Muscle layer of colon (tissue), 2 donors: ENCODE results near the gene AGAP1.
"Not testable (repeated sequence)": the region's sequence is repeated elsewhere in the genome, so short reads cannot be mapped to it uniquely, and the experiment has no call there.

Experiments used
- H3K27ac ChIP-seq: one replicate; pipeline ENCODE4 v1.7.0; 2013; ENCODE audit warnings: low read depth, mild to moderate bottlenecking, low read length, moderate library complexity
- H3K27me3 ChIP-seq, 2 donors: one replicate each; pipeline ENCODE4 v1.7.0; 2013; ENCODE audit warnings: low read length in 2 of 2, mild to moderate bottlenecking in 2 of 2; ENCODE audit not compliant: insufficient read depth in 2 of 2, control insufficient read depth in 1 of 2
- H3K36me3 ChIP-seq: one replicate; pipeline ENCODE4 v1.7.0; 2013; ENCODE audit warnings: mild to moderate bottlenecking, low read length; ENCODE audit not compliant: insufficient read depth
- H3K4me1 ChIP-seq: one replicate; pipeline ENCODE4 v1.7.0; 2013; ENCODE audit warnings: mild to moderate bottlenecking, low read length; ENCODE audit not compliant: insufficient read depth
- H3K4me3 ChIP-seq, 2 donors: one replicate each; pipeline ENCODE4 v1.7.0; 2013; ENCODE audit warnings: low read length in 2 of 2, low read depth in 1 of 2, mild to moderate bottlenecking in 1 of 2, moderate library complexity in 1 of 2
- H3K9ac ChIP-seq: one replicate; pipeline ENCODE4 v1.7.0; 2013; ENCODE audit warnings: low read length
- H3K9me3 ChIP-seq: one replicate; pipeline ENCODE4 v1.7.0; 2013; ENCODE audit warnings: mild to moderate bottlenecking, low read length
- donor health status: abdominal sarcoma.
- donor health status: Adenocarcinoma of cecum.

AGAP1 gene

GRCh38 chr2:235947055-235947454 lies 453.2 kb downstream of the AGAP1 start:
- not testable (repeated sequence) for H3K27me3 ChIP-seq, H3K27ac ChIP-seq, H3K4me1 ChIP-seq, H3K9ac ChIP-seq, H3K4me3 ChIP-seq, H3K9me3 ChIP-seq, H3K36me3 ChIP-seq

DNA sequence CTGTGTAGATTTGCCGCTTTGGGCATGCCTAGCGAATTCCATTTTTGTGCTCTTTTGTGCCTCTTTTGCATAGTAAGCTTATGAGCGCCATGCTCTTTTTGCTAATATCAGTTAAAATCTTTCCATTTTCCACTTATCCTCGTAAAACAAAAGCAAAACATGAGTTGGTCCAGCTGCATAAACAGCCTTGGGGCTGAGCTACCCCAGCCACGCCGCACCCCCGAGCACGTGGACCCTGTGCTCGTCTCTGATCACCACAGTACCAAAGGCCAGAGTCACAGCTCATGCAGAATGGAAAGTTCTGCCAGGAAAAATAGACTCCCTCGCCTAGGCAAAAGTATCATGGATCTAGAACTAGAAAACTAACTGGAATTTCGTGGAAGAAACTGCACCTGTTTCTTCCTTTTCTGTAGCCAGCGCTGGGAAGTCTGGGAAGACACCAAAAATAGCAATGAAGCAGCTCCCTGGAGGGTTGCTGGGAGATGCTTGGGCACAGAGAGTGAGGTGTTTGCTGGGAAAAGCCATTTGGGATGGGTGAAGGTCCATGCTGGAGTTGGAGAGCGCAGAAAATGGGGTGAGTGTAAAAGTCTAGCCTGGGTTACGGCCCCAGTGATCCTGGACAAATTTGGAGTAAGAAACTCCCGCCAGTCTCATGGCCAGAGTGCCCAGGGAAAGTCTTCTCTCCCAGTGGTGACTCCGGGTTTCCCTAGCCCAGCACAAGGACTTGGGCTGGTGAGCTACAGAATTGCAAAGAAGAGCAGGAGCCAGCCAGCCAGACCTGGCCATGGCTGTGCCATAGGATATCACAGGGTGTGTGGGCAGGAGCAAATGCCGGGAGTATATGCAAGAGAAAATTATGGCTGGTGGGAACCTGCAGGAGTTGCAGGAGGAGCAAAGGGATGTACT lies 456.0 kb downstream of the AGAP1 start:
- Histone ChIP-seq H3K36me3 (peaks cover 8% of the 10 kb centered on the region), H3K9ac (no peak overlapping the region), H3K27ac (no peak overlapping the region)

GRCh38 chr2:235950473-235950809 lies 456.6 kb downstream of the AGAP1 start:
- Histone ChIP-seq H3K4me3 (no peak overlapping the region), H3K27ac (no peak overlapping the region), H3K9me3 (no peaks in the 10 kb centered on the region)

More for the DNA sequence above, 456.0 kb downstream of the AGAP1 start:
- H3K4me1 ChIP-seq: no peaks in the 10 kb centered on the region
- H3K27me3 ChIP-seq: no peaks in the 10 kb centered on the region
- no peak overlapping the region for H3K4me3 ChIP-seq
- no peaks in the 10 kb centered on the region for H3K9me3 ChIP-seq

DNA sequence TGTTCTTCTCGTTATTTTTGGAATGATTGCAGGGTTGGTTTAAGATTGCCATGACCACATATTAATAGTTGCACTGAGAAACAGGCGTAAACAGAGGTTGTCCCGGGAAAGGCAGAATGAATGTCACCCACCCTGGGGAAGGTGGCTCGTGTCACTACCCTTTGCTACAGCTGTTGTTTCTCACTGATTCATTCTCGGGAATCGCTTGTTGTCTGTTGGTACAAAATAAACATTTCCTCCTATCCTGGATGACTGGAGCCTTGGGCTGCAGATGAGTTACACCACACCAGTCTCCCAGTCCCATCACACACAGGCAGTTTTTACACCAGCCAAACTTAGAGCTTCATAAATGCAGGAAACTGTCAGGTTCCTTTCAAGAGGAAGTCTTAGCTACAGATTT lies 457.6 kb downstream of the AGAP1 start:
- Histone ChIP-seq H3K36me3 (peaks cover 8% of the 10 kb centered on the region), H3K27me3 (no peaks in the 10 kb centered on the region), H3K4me3 (no peak overlapping the region), H3K9me3 (no peaks in the 10 kb centered on the region), H3K9ac (no peak overlapping the region), H3K27ac (no peak overlapping the region), H3K4me1 (no peaks in the 10 kb centered on the region)

More at GRCh38 chr2:235950473-235950809, 456.6 kb downstream of the AGAP1 start:
- Histone ChIP-seq H3K36me3 (peaks cover 8% of the 10 kb centered on the region), H3K4me1 (no peaks in the 10 kb centered on the region), H3K9ac (no peak overlapping the region), H3K27me3 (no peaks in the 10 kb centered on the region)

DNA sequence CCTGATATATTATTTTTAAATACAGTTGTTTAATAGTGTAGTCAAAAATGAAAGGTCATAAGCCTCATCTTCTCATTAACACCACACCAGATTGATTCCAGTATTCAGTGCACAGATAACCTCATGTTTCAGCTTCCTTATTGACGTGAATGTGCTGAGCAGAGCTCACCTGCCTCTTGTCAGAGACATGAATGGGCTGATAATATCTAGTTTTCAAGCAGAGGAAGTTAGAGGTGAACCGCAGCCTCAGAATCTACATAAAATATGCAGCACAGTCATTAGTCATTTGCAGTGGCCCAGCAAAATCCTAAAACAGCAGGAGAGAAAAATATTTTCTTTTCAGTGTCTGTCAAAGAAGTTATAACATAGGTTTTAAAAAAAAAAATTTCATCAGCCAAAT lies 458.1 kb downstream of the AGAP1 start:
- no peaks in the 10 kb centered on the region for H3K4me1 ChIP-seq
- no peak overlapping the region for H3K27ac ChIP-seq

GRCh38 chr2:235952714-235953113 lies 458.9 kb downstream of the AGAP1 start:
- no peaks in the 10 kb centered on the region for H3K4me1 ChIP-seq
- H3K9ac ChIP-seq: no peak overlapping the region
- no peak overlapping the region for H3K4me3 ChIP-seq
- H3K9me3 ChIP-seq: no peaks in the 10 kb centered on the region
- peaks cover 8% of the 10 kb centered on the region for H3K36me3 ChIP-seq
- no peak overlapping the region for H3K27ac ChIP-seq
- no peaks in the 10 kb centered on the region for H3K27me3 ChIP-seq

More for the DNA sequence above, 458.1 kb downstream of the AGAP1 start:
- no peaks in the 10 kb centered on the region for H3K27me3 ChIP-seq
- no peak overlapping the region for H3K9ac ChIP-seq
- H3K9me3 ChIP-seq: no peaks in the 10 kb centered on the region
- no peak overlapping the region for H3K4me3 ChIP-seq
- peaks cover 8% of the 10 kb centered on the region for H3K36me3 ChIP-seq

DNA sequence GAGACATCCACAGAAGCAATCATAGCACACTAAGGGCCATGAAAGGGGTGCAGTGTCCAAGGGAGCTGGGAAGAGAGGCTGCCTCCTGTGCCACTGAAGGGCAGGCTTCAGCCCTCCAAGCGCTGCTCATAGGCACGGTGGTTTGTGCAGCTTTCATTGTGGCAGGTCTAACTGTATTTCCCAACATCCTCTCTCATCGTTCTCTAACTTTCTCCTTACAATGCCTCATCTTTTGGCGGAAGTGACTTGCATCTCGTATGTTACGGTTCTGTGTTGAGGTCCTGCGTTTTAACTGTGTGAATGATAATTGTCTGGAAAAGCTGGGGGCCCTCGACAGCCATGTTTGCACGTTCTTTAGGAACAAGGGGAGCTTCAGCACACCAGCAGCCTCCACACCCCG lies 460.4 kb downstream of the AGAP1 start:
- Histone ChIP-seq H3K9me3 (no peaks in the 10 kb centered on the region), H3K9ac (no peak overlapping the region), H3K27me3 (no peaks in the 10 kb centered on the region), H3K4me1 (no peaks in the 10 kb centered on the region), H3K27ac (no peak overlapping the region), H3K36me3 (peaks cover 8% of the 10 kb centered on the region), H3K4me3 (no peak overlapping the region)

DNA sequence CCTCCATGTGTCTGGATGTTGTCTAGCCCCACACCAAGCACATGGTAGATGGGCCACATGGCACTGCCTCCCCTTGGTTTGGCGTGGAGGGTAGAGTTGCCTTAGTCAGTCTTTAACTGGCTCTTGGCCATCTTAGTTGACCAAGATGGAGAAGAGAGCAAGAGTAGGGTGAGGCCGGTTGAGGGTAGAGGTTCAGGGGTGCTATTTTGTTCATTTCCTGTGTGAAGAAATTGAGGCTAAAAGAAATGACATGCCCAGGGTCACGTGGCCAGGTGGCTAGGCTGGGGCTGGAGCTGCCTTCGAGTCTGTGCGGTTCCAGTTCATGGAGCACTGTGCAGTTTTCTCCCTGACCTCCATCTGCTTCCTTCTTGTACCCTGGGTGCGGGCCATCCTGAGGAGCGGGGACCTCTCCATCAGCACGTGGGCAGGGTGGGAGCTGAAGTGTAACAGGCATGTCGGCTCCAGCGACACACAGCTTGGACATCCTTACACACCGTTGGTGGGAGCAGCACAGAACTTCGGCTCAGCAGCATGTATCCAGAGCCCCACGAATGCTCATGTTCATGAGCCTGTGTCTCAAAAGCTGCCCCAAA lies 461.1 kb downstream of the AGAP1 start:
- no peaks in the 10 kb centered on the region for H3K4me1 ChIP-seq
- H3K36me3 ChIP-seq: peaks cover 8% of the 10 kb centered on the region
- no peak overlapping the region for H3K9ac ChIP-seq
- H3K4me3 ChIP-seq: no peak overlapping the region
- H3K27me3 ChIP-seq: no peaks in the 10 kb centered on the region
- H3K27ac ChIP-seq: no peak overlapping the region
- H3K9me3 ChIP-seq: no peaks in the 10 kb centered on the region

DNA sequence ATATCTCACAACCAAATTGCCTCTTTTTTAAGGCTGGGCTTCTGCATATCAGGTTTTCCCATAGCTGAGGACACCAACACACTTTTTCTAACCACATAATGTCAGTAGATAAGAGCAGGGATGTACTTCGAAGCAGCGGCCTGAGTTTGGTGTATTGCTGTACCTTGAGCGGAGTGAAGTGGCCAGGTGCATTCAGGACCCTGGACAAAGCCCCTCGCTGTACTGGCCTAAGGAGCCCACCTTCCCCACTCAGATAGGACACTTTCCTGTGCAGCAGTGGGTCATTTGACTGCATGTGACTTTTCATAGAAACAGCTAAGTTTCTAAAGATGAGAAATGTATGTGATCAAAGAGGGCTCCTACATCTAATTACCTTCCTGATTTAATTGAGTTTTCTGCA lies 461.8 kb downstream of the AGAP1 start:
- no peaks in the 10 kb centered on the region for H3K9me3 ChIP-seq
- H3K27me3 ChIP-seq: no peaks in the 10 kb centered on the region
- no peak overlapping the region for H3K9ac ChIP-seq
- no peak overlapping the region for H3K4me3 ChIP-seq
- peaks cover 9% of the 10 kb centered on the region for H3K36me3 ChIP-seq
- no peak overlapping the region for H3K27ac ChIP-seq
- H3K4me1 ChIP-seq: no peaks in the 10 kb centered on the region

DNA sequence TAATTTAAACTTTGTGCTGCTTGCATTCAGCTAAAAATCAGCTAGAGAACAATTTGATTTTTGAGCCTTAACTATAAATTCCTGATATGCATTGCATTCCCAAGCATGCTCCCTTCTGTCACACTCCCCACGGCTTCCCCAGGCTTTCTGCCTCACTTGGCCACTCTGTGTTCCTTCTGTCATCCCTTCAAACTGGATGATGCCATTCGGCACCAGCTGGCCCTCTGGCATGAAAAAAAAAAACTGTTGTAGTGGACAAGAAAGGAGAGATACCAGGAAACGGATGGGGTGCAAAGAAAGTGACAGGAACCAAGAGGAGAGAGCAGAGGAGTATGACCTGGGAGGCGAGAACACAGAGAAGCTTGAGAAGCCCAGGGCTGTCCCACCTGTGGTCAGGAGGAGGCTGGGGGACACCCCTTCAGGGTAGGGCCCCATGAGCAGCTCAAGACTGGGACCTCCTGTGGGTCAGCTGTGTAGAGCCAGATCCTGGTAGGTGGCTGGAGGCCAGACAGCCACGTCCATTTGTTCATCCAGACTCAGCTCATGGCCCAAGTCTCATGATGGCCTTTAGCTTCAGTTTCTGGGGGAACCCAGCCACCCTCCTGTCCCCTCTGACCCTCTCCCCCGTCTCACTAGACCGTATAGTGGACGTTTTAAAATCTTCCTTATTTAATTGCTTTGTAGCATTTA lies 462.6 kb downstream of the AGAP1 start:
- no peak overlapping the region for H3K27ac ChIP-seq
- H3K27me3 ChIP-seq: no peaks in the 10 kb centered on the region
- no peaks in the 10 kb centered on the region for H3K9me3 ChIP-seq
- H3K9ac ChIP-seq: no peak overlapping the region
- H3K36me3 ChIP-seq: peaks cover 10% of the 10 kb centered on the region
- no peak overlapping the region for H3K4me3 ChIP-seq
- H3K4me1 ChIP-seq: no peaks in the 10 kb centered on the region

GRCh38 chr2:235957251-235957650 lies 463.4 kb downstream of the AGAP1 start:
- H3K36me3 ChIP-seq: peaks cover 6% of the 10 kb centered on the region
- H3K27ac ChIP-seq: no peak overlapping the region
- H3K9ac ChIP-seq: no peak overlapping the region
- no peak overlapping the region for H3K4me3 ChIP-seq
- no peaks in the 10 kb centered on the region for H3K9me3 ChIP-seq
- H3K27me3 ChIP-seq: no peaks in the 10 kb centered on the region
- no peaks in the 10 kb centered on the region for H3K4me1 ChIP-seq
